ENCODE results near the gene CLRN1.

CLRN1 gene

DNA sequence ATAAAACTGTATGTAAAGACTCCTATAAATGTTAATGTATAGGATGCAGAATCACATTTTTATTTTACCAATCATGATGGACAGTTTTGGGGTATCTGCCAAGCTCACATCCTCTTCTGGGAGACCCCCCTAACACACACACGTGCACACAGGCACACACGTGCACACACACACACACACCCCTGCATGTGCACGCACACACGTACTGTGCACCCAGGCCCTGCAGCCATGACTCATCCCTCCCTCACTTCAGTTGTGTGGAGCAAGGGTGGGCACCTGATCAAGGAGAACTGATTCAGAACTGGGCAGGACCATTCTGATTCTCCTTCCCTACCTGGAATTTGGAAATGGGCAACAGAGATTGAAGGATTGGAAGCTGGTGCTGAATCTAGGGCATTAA is 51.3 kb downstream of the CLRN1 start:
- TF ChIP-seq, protein P1, sequence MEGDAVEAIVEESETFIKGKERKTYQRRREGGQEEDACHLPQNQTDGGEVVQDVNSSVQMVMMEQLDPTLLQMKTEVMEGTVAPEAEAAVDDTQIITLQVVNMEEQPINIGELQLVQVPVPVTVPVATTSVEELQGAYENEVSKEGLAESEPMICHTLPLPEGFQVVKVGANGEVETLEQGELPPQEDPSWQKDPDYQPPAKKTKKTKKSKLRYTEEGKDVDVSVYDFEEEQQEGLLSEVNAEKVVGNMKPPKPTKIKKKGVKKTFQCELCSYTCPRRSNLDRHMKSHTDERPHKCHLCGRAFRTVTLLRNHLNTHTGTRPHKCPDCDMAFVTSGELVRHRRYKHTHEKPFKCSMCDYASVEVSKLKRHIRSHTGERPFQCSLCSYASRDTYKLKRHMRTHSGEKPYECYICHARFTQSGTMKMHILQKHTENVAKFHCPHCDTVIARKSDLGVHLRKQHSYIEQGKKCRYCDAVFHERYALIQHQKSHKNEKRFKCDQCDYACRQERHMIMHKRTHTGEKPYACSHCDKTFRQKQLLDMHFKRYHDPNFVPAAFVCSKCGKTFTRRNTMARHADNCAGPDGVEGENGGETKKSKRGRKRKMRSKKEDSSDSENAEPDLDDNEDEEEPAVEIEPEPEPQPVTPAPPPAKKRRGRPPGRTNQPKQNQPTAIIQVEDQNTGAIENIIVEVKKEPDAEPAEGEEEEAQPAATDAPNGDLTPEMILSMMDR (IDR thresholded peaks at IDR 0.05; ENCODE audit: extremely low read depth, missing control alignments) = no peak
- no peak for DNase-seq (ENCODE audit: low spot score)

GRCh38 chr3:150920236-150920635 is 52.3 kb downstream of the CLRN1 start:
- DNase-seq (ENCODE audit: low spot score) = no peak
- TF ChIP-seq, protein P1 (IDR thresholded peaks at IDR 0.05; ENCODE audit: extremely low read depth, missing control alignments) = no peak

DNA sequence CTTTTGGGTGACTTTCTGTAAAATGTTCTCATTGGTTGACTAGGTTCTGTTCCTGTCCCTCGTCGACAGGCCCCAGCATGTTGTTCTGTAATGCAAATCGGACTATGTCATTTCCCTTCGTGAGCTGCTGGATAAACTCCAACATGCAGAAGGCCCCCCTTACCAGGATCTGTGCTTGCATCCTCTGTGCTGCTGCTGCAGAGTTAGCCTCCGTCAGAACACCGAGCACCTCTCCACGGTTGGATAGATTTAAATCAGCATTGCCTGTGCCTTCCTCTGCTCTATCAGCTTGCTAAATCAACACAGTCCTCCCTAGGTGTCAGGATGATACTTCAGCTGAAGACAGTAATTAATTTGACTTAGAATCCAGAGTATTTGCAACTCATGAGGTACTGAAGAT is 54.6 kb downstream of the CLRN1 start:
- DNase-seq (ENCODE audit: low spot score) = no peak
- TF ChIP-seq, protein P1 (IDR thresholded peaks at IDR 0.05; ENCODE audit: extremely low read depth, missing control alignments) = no peak

- TF ChIP-seq, protein P1 (IDR thresholded peaks at IDR 0.05; ENCODE audit: extremely low read depth, missing control alignments) = no peak
- no peak for DNase-seq (ENCODE audit: low spot score)
These were observed 59.2 kb downstream of the CLRN1 start for GRCh38 chr3:150913133-150913922.

GRCh38 chr3:150912501-150912900 is 60.0 kb downstream of the CLRN1 start:
- TF ChIP-seq, protein P1 (IDR thresholded peaks at IDR 0.05; ENCODE audit: extremely low read depth, missing control alignments) = no peak
- no peak for DNase-seq (ENCODE audit: low spot score)

- TF ChIP-seq, protein P1 (IDR thresholded peaks at IDR 0.05; ENCODE audit: extremely low read depth, missing control alignments) = no peak
These were observed 60.8 kb downstream of the CLRN1 start for GRCh38 chr3:150911771-150912170.

GRCh38 chr3:150906461-150906860 is 66.1 kb downstream of the CLRN1 start:
- DNase-seq (ENCODE audit: low spot score) = no peak
- TF ChIP-seq, protein P1 (IDR thresholded peaks at IDR 0.05; ENCODE audit: extremely low read depth, missing control alignments) = no peak

More at GRCh38 chr3:150911771-150912170, 60.8 kb downstream of the CLRN1 start:
- no peak for DNase-seq (ENCODE audit: low spot score)
